GM18861 (cell line): ENCODE results near the gene RBM23.
"Not testable (repeated sequence)": the region's sequence is repeated elsewhere in the genome, so short reads cannot be mapped to it uniquely, and the experiment has no call there.

ENCODE experiments used
- ATAC-seq: cut with Tn5 transposase; IDR thresholded peaks from one replicate; pipeline ENCODE4 v1.9.1; 2021; ENCODE audit not compliant: unreplicated experiment

The RBM23 gene

GRCh38 chr14:22919601-22919921, 612 bp upstream of the RBM23 start:
- ATAC-seq = peak; percentile 1

- no peak for ATAC-seq
Observed at GRCh38 chr14:22915886-22916521, 2.9 kb downstream of the RBM23 start.

GRCh38 chr14:22914836-22915235, 4.1 kb downstream of the RBM23 start:
- ATAC-seq = not testable (repeated sequence)

DNA sequence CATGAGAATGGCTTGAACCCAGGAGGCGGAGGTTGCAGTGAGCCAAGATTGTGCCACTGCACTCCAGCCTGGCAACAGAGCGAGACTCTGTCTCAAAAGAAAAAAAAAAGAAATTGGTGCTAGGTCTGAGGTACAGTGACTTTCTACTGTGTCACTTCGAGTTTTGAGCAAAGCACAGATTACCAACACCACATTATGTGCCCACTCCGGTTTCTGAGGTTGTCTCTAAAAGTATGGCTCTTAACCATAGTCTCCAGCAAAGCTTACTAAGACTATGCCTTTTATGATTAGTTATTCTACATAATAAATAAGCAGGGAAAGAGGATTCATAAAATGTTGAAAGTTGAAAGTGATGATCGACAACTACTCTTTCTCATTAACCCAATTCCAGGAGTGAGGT, 8.0 kb downstream of the RBM23 start:
- ATAC-seq = no peak

DNA sequence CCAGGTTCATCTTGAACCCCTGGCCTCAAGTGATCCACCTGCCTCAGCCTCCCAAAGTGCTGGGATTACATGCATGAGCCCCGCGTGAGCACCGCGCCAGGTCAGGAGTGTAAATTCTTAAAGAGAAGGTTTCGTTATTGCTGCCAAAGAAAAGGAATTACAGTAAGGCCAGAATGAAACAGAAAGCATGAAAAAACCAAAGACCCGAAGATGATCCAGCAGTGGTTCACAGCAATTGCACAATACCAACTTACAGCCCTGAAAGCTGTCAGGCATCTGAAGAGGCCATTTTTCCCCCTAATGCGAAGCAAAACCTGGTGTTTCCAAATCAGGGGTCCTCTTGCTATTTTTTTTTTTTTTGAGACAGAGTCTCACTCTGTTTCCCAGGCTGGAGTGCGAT, 10.3 kb downstream of the RBM23 start:
- no peak for ATAC-seq

- ATAC-seq = no peak
Observed at GRCh38 chr14:22907429-22907828, 11.5 kb downstream of the RBM23 start.

GRCh38 chr14:22906073-22906472, 12.9 kb downstream of the RBM23 start:
- ATAC-seq = no peak

DNA sequence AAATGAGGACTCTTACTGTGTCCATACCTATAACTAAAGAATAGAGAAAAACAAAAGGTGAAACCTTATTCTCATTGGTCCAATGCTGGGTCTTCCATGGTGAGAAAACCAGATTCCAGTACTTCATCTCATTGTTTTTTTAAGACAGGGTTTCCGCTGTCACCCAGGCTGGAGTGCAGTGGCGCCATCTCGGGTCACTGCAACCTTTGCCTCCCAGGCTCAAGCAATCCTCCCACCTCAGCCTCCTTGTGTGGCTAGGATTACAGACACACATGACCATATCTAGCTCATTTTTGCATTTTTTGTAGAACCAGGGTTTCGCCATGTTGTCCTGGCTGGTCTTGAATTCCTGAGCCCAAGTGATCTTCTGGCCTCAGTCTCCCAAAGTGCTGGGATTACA, 13.3 kb downstream of the RBM23 start:
- ATAC-seq = no peak

DNA sequence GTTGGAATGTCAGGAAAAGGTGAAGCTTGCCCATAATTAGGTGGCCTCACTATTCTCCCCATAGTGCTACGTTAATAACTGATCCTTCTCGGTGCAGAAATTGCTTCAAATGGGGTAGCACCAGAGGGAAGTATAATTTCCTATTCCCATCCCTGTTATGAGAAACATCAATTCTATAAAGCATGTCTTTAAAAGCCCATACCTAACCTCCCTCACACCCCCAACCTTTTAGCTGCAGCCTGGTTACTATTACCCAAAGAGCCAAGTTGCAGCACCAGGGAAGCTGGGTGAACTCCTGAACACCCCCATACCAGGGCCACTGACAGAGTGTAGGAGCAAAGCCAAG, 15.2 kb downstream of the RBM23 start:
- no peak for ATAC-seq

DNA sequence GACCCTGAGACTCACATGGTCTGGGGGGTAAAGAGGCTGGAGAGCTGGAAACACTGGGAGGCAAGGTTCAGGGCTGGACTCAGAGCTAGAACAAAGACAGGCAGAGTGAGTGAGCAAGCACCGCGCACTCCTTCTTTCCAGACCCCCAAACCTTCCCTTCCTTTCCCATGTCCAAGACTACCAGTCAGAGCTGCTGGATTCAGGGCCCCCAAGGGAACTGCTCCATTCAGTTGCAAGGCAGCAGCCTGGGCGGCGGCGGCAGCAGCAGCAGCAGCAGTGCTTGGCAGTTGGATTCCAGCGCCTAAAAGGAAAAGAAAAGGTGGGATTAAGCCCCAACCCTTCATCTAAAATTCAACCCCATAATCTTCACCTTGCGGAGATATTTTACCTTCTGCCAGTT, 17.1 kb downstream of the RBM23 start:
- ATAC-seq = no peak

GRCh38 chr14:22900081-22900799, 18.7 kb downstream of the RBM23 start:
- ATAC-seq = no peak

DNA sequence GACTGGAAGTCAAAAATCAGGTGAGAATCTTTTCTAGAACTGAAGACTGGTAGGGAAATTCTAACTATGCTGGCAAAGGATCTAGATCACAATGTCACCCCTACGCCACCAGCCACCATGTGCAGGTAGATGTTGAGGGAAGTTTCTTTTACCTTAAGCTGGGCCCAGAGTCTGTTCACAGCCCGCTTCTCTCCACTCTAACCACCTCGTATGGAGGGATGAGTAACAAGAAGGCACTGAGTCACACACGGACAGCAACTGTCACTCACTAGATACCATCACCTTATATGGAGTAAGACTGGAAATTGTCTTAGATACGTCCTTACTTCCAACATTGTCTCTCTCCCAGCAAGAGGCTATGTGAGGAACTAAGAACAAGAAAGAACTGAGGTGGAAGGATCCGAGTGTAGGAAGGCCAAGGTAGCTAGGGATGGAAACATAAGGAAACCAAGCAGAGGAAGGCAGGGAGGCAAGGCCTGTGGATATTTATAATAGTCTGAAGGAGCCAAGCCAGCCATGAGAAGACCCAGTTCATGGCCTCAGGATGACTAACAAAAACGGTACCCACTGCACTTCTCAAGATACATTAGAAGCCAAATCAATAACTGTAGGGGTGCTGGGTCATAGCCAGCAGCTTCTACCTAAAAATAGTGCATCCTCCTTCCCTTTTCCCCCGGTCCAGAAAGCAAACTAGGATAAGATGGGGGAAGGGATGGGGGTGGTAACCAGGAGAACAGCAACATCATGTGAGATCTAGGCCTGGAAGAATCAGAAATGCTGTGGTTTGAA, 20.5 kb downstream of the RBM23 start:
- no peak for ATAC-seq

GRCh38 chr14:22897357-22897756, 21.6 kb downstream of the RBM23 start:
- no peak for ATAC-seq

DNA sequence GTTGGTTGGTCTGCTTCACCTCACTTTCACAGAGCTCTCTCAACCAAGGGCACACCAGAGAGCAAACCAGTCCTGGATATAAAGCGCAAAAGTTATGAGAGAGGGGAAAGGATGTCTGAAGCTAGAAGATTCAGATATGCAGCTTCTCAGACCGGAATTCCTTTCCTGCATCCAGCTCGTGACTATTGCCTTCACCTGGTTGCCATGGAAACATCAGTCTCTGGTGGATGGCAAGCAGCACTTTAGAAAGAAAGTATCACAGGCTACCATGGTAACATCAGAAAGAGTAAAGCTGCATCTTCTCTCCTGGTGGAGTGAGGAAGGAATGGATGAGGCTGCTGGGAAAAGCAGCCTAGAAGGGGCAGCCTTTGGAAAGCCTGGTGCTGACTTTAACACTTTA, 22.2 kb downstream of the RBM23 start:
- ATAC-seq = no peak

GRCh38 chr14:22896356-22896755, 22.6 kb downstream of the RBM23 start:
- no peak for ATAC-seq

GRCh38 chr14:22895402-22895801, 23.5 kb downstream of the RBM23 start:
- ATAC-seq = no peak

GRCh38 chr14:22893706-22894105, 25.2 kb downstream of the RBM23 start:
- ATAC-seq = no peak

DNA sequence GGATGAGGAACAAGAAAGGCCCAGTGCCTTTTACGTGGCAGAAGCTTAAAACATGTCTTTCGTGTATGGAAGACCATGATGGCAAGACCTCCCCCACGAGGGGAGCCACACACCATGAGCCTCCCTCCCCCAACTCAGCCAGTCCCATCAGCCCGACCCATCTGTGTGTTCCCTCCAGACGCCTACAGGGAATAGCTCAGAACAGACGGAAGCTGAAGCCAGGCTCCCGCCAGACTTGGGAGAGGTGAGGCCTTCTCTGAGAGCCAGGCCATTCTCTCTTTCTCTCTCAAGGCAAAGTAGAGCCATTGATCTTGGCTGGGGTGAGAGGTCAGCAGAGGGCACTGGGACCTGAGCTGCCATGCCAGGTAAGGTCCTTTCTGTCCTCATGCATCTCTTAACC, 26.5 kb downstream of the RBM23 start:
- no peak for ATAC-seq

DNA sequence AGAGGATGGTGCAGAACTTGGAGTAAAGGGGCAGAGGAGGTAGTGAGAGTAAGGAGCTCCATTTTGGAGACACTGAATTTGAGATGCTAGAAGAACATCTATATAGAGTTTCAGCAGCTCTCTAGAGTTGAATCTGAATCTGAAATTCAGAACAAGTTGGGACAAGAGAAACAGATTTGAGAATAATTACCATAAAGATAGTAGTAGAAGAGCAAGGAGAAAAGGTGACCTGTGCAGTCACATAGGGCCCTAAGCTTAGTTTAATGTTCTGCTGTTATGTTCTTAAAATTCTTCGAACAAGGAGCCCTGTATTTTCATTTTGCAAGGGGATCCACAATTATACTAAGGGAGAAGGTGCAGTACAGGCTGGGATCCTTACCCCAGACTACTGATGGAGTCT, 28.5 kb downstream of the RBM23 start:
- ATAC-seq = no peak

DNA sequence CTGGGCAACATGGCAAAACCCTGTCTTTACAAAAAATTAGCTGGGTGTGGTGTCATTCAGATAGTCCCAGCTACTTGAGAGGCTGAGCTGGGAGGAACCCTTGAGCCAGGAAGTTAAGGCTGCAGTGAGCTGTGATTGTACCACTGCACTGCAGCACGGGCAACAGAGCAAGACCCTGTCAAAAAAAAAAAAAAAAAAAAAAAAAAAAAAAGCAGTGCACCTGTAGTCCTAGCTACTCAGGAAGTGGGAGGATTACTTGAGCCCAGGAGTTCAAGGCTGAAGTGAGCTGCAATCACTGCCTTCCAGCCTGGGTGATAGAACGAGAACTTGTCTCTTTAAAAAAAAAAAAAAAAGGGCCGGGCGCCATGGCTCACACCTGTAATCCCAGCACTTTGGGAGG, 30.3 kb downstream of the RBM23 start:
- ATAC-seq = no peak

DNA sequence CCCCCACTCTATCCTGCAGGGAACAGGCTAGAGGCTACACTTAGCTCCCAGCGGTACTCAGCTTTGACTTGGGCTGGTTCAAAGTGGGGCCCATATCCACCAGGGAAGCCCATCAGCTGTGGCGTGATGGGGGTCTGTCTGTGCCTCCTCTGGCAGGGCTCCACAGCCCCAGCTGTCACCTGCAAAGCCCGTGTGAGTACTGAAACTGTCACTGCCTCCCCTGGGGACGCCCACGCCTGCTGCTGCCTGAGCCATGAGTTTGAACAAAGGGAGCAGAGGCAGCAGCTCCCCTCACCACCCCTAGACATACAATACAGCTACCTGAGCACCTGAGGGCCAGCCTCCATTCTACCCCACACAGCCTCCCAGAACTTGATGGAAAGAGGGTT, 31.0 kb downstream of the RBM23 start:
- ATAC-seq = peak; percentile 38

DNA sequence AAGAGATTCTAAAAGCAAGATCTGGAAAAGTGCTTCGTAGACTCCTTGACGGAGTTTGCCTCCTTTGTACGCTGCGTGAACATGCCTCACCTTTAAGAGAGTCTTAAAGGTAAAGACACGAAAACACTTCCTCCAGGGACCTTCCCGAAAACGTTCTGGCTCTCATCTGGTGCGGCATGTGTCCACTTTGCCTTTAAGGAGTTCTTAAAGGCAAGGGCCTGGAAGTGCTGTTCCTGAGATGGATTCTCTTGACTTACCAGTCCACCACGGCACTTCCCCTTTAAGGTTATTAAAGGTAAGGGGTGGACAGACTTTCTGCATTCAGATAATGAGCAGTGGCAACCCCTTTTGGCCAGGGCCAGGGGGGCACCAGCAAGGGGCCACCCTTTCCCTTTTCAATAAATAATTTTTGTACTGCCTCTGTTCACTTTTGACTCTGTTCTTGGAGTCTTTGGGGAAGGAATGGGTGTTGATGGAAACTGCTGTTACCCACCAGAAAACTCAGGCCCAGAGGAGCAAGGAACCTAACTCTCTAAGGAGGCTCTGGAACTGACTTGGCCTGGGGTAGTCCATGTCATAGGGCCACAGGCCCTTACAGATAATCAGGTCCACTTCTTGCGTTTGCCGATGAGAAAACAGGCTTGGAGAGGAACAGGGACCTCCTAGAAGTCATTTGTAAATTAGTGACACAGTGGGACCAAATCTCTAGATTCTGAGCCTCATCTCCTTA, 31.5 kb downstream of the RBM23 start:
- peak; percentile 41 for ATAC-seq
